ENCODE results near the gene NEGR1.

DNA sequence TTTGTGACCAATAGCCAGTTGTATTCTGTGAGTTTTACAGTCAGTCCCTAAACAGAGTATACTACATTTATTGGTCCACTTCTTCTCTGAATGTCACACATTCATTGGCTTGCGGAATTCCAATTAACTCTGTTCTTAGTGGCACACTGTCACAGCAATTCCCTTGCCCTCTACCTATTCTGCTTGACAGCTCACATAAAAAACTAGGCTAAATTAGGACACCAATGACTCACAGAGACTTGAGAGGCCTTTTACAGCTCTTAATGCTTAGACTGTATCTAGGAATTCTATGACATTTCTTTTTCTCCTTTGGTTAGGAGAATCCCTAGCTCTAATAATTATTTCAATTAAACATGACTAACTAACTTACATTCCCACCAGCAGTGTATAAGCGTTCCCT lies 104.1 kb downstream of the NEGR1 start:
- TF ChIP-seq POLR2A (IDR thresholded peaks at IDR 0.05; ENCODE audit: low read depth, low read length): no peak
- TF ChIP-seq CTCF (IDR thresholded peaks at IDR 0.05; ENCODE audit: extremely low read depth in 1 of 2, insufficient read depth in 1 of 2, low read depth in 1 of 2, low read length in 2 of 2): no peak
- TF ChIP-seq, protein P1, sequence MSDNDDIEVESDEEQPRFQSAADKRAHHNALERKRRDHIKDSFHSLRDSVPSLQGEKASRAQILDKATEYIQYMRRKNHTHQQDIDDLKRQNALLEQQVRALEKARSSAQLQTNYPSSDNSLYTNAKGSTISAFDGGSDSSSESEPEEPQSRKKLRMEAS (IDR thresholded peaks at IDR 0.05; ENCODE audit: insufficient read depth, insufficient read length): no peak
- no peak for TF ChIP-seq EZH2 (IDR thresholded peaks at IDR 0.05; ENCODE audit: borderline replicate concordance, low read depth, low read length, severe bottlenecking)
- no peak for TF ChIP-seq JUN (IDR thresholded peaks at IDR 0.05; ENCODE audit: borderline replicate concordance, insufficient read depth, insufficient read length, low read depth)
